A549 (cell line): Measurements from ENCODE around the gene BNC2. TPM values are rescaled to one million over a fixed set of nuclear protein-coding genes. Genes with fewer than 3 reads are reported as not detected.

Experiments
- ATAC-seq, 2 experiments: fragments of 200-7000 bp in 1 of 2; fragments of >200 bp in 1 of 2; cut with Nextera tagmentation in 1 of 2; cut with Tn5 transposase in 1 of 2; 3 replicates each; pipeline versions ENCODE4 v1.8.0 to v1.9.1; 2018 to 2020; ENCODE audit warnings: mild to moderate bottlenecking in 1 of 2, moderate library complexity in 1 of 2
- CTCF ChIA-PET: fragments of 300-600 bp; sonication (Branson Sonifier 250); formaldehyde crosslinking; extraction: SDS; loops from one replicate; lab custom pipeline; 2021; ENCODE audit warnings: antibody characterized with exemption, inconsistent platforms; lab: Yijun Ruan, JAX
- POLR2A ChIA-PET: fragments of 350-600 bp; formaldehyde crosslinking; extraction: SDS; loops from one replicate; lab custom pipeline; 2021; ENCODE audit warnings: antibody characterized with exemption, inconsistent platforms; lab: Yijun Ruan, JAX
- DNase-seq, 2 experiments: peaks; one replicate each; pipeline versions ENCODE4 v3.0.0 to v3.0.0-alpha.2; 2011 to 2016; ENCODE audit warnings: low read depth in 1 of 2, low spot score in 1 of 2
- FAIRE-seq: peaks from 2 replicates; lab custom pipeline; 2011; peaks lifted over from hg19 to GRCh38; lab: Jason Lieb, UNC
- H3K27ac ChIP-seq, 2 experiments: fragments of >200 bp; sonication (Bioruptor Twin); formaldehyde crosslinking; 3 replicates each; pipeline ENCODE4 v1.5.1; 2016 to 2017
- H3K4me1 ChIP-seq: fragments of >200 bp; sonication (Bioruptor Twin); formaldehyde crosslinking; 3 replicates; pipeline ENCODE4 v1.6.1; 2016
- H3K4me2 ChIP-seq: fragments of >200 bp; sonication (Bioruptor Twin); formaldehyde crosslinking; 3 replicates; pipeline ENCODE4 v1.6.1; 2016
- H3K4me3 ChIP-seq: fragments of >200 bp; sonication (Bioruptor Twin); formaldehyde crosslinking; 3 replicates; pipeline ENCODE4 v1.5.1; 2016
- H3K9me3 ChIP-seq: fragments of >200 bp; sonication (Bioruptor Twin); formaldehyde crosslinking; 3 replicates; pipeline ENCODE4 v1.6.1; 2016
- CBX2 ChIP-seq: fragments of 200-600 bp; sonication (generic); IDR thresholded peaks from 2 replicates; pipeline ENCODE4 v1.6.1; 2016; ENCODE audit warnings: low read depth, mild to moderate bottlenecking, borderline replicate concordance
- CEBPB ChIP-seq, 2 experiments: fragments of >200 bp in 1 of 2; sonication (Bioruptor Twin) in 1 of 2; formaldehyde crosslinking in 1 of 2; IDR thresholded peaks; 2 replicates each; pipeline ENCODE4 v1.6.1; 2012 to 2016
- CHD2 ChIP-seq: fragments of 150-350 bp; IDR thresholded peaks from 2 replicates; pipeline ENCODE4 v1.6.1; 2014; ENCODE audit warnings: low read length; ENCODE audit not compliant: partially characterized antibody
- CHD4 ChIP-seq: fragments of 200-600 bp; sonication (generic); IDR thresholded peaks from 2 replicates; pipeline ENCODE4 v1.6.1; 2016; ENCODE audit warnings: antibody characterized with exemption, mild to moderate bottlenecking, borderline replicate concordance
- ELK1 ChIP-seq: fragments of 150-350 bp; IDR thresholded peaks from 2 replicates; pipeline ENCODE4 v1.6.1; 2014; ENCODE audit warnings: low read depth, mild to moderate bottlenecking, low read length
- EP300 ChIP-seq, 2 experiments: fragments of >200 bp; sonication (Bioruptor Twin); formaldehyde crosslinking; IDR thresholded peaks; 2 replicates in 1 of 2; 3 replicates in 1 of 2; pipeline ENCODE4 v1.6.1; 2016 to 2017
- ESRRA ChIP-seq: fragments of 150-350 bp; IDR thresholded peaks from 2 replicates; pipeline ENCODE4 v1.6.1; 2014; ENCODE audit warnings: mild to moderate bottlenecking, low read length, borderline replicate concordance
- FOXS1 ChIP-seq: fragments of 250-450 bp; sonication (Bioruptor Pico); IDR thresholded peaks from 2 replicates; pipeline ENCODE4 v1.5.0; 2020; ENCODE audit warnings: mild to moderate bottlenecking, moderate library complexity
- HDAC2 ChIP-seq: fragments of 200-600 bp; sonication (generic); IDR thresholded peaks from 2 replicates; pipeline ENCODE4 v1.6.1; 2016
- HES2 ChIP-seq: fragments of >200 bp; sonication (Bioruptor Twin); formaldehyde crosslinking; IDR thresholded peaks from 2 replicates; pipeline ENCODE4 v1.6.1; 2016
- HMGXB4 ChIP-seq: fragments of 250-450 bp; sonication (Bioruptor Pico); IDR thresholded peaks from 2 replicates; pipeline ENCODE4 v1.5.0; 2021; ENCODE audit warnings: mild to moderate bottlenecking, moderate library complexity, borderline replicate concordance
- HOXB5 ChIP-seq: fragments of 250-450 bp; sonication (Bioruptor Pico); IDR thresholded peaks from 2 replicates; pipeline ENCODE4 v1.5.0; 2020; ENCODE audit warnings: mild to moderate bottlenecking, moderate library complexity
- JUN ChIP-seq, 2 experiments: fragments of >200 bp; sonication (Bioruptor Twin); formaldehyde crosslinking; IDR thresholded peaks; 2 replicates in 1 of 2; 3 replicates in 1 of 2; pipeline ENCODE4 v1.6.1; 2016 to 2017
- KDM1A ChIP-seq: fragments of 200-600 bp; sonication (generic); IDR thresholded peaks from 2 replicates; pipeline ENCODE4 v1.6.1; 2016; ENCODE audit warnings: low read depth, mild to moderate bottlenecking
- MAX ChIP-seq: IDR thresholded peaks from 2 replicates; pipeline ENCODE4 v1.6.1; 2012
- NFE2L2 ChIP-seq: fragments of 150-350 bp; conservative IDR thresholded peaks from 2 replicates; pipeline ENCODE4 v1.6.1; 2014; ENCODE audit warnings: low read length
- PHF8 ChIP-seq: fragments of 200-600 bp; sonication (generic); IDR thresholded peaks from 2 replicates; pipeline ENCODE4 v1.6.1; 2016; ENCODE audit warnings: low read depth, mild to moderate bottlenecking, antibody characterized with exemption, moderate library complexity, borderline replicate concordance
- POLR2AphosphoS2 ChIP-seq: conservative IDR thresholded peaks from 2 replicates; pipeline ENCODE4 v1.6.1; 2012; ENCODE audit warnings: low read length, improper control_type of control experiment, inconsistent platforms
- RCOR1 ChIP-seq: fragments of 150-350 bp; IDR thresholded peaks from 2 replicates; pipeline ENCODE4 v1.6.1; 2014; ENCODE audit warnings: antibody characterized with exemption, low read length, low read depth
- RNF2 ChIP-seq: fragments of 200-600 bp; sonication (generic); IDR thresholded peaks from 2 replicates; pipeline ENCODE4 v1.6.1; 2016; ENCODE audit warnings: low read depth, mild to moderate bottlenecking, antibody characterized with exemption, moderate library complexity, borderline replicate concordance
- TFCP2L1 ChIP-seq: fragments of 250-450 bp; sonication (Bioruptor Pico); IDR thresholded peaks from 2 replicates; pipeline ENCODE4 v1.5.0; 2021; ENCODE audit warnings: mild to moderate bottlenecking
- TP53 ChIP-seq: fragments of 250-450 bp; sonication (Bioruptor Pico); IDR thresholded peaks from 2 replicates; pipeline ENCODE4 v1.5.0; 2021; ENCODE audit warnings: mild to moderate bottlenecking, moderate library complexity
- USF2 ChIP-seq: fragments of 450-650 bp; IDR thresholded peaks from 2 replicates; pipeline ENCODE4 v1.6.1; 2014; ENCODE audit warnings: antibody characterized with exemption
- ZFP36 ChIP-seq: fragments of 450-650 bp; IDR thresholded peaks from 2 replicates; pipeline ENCODE4 v1.6.1; 2014; ENCODE audit warnings: borderline replicate concordance; ENCODE audit not compliant: partially characterized antibody
- ZSCAN20 ChIP-seq: fragments of 250-450 bp; sonication (Bioruptor Pico); IDR thresholded peaks from 2 replicates; pipeline ENCODE4 v1.8.0; 2022; ENCODE audit warnings: mild to moderate bottlenecking, moderate library complexity
- WGBS: methylation state at CpG from one replicate; pipeline ENCODE4 v1.1.6; 2017; ENCODE audit errors: missing lambda C conversion rate; 5-methylcytosine and 5-hydroxymethylcytosine counted together
- polyA plus RNA-seq, 4 experiments: library from polyadenylated mRNA; depleted of rRNA in 3 of 4; stranded (reverse); fragments of >200 nt; fragmentation: RNase III in 1 of 4; extraction: RNeasy Plus Mini Kit Qiagen cat#74134 plus additional on column Dnase treatment in 1 of 4; gene quantifications; 2 replicates in 3 of 4; 3 replicates in 1 of 4; pipeline ENCODE4 v1.2.3, GENCODE V29; 2011 to 2017

Gene BNC2
- polyA plus RNA-seq, 2 of the 4 experiments (the other 2 are of a cell fraction) = 6.2 to 7.5 TPM

GRCh38 chr9:16421532-16421931 lies 448.9 kb downstream of the BNC2 start:
- FAIRE-seq (no peak), DNase-seq (no peak), ATAC-seq (no peak)
- no peaks in the 10 kb centered on the region for H3K9me3 ChIP-seq
- WGBS = 83% methylated on average over 7 of the region's 7 CpGs
- peaks cover 25% of the 10 kb centered on the region for H3K4me1 ChIP-seq
- H3K4me3 ChIP-seq = no peak overlapping the region
- H3K4me2 ChIP-seq = no peak overlapping the region
- ChIA-PET POLR2A (no interaction called here), CTCF (interaction anchor here (1.3 kb wide), 1 partner anchor 11 kb away, joined by 3 read pairs; no protein-coding TSS in a partner anchor)
- TF ChIP-seq TFCP2L1 = no peak
- no peak for TF ChIP-seq CHD2
- no peak for TF ChIP-seq CBX2
- no peak for TF ChIP-seq HMGXB4 (CRISPR knock-in tag)
- no peak for TF ChIP-seq USF2
- TF ChIP-seq NFE2L2 = no peak
- TF ChIP-seq KDM1A = no peak
- no peak for TF ChIP-seq RNF2
- no peak for TF ChIP-seq CHD4
- no peak for TF ChIP-seq PHF8
- TF ChIP-seq JUN (IDR thresholded peaks at IDR 0.05) = no peak
- no peak for TF ChIP-seq POLR2AphosphoS2
- TF ChIP-seq CEBPB (IDR thresholded peaks at IDR 0.05) = no peak
- TF ChIP-seq ZSCAN20 (CRISPR knock-in tag) = no peak
- no peak for TF ChIP-seq ELK1
- peak overlapping the region in 1 of 2 experiments; percentile 1; a peak in 1 of 6 replicates for H3K27ac ChIP-seq

GRCh38 chr9:16419124-16419523 lies 451.3 kb downstream of the BNC2 start:
- no peak for ATAC-seq
- H3K4me2 ChIP-seq = no peak overlapping the region
- TF ChIP-seq HOXB5 (CRISPR knock-in tag) = no peak
- TF ChIP-seq TP53 (CRISPR knock-in tag) = no peak
- no peak for TF ChIP-seq RCOR1
- no peak for TF ChIP-seq ESRRA
- TF ChIP-seq HDAC2 = no peak
- TF ChIP-seq MAX = no peak
- no peak for TF ChIP-seq EP300 (IDR thresholded peaks at IDR 0.05)
- no peak for TF ChIP-seq FOXS1 (CRISPR knock-in tag)
- no peak for TF ChIP-seq ZFP36
- TF ChIP-seq CHD2 = no peak
- TF ChIP-seq HES2 = no peak
- TF ChIP-seq, all 56 proteins: peak for 0
- DNase-seq (no peak), FAIRE-seq (no peak)
- whole genome bisulfite sequencing = 92% methylated on average over 12 of the region's 12 CpGs
- Histone ChIP-seq H3K9me3 (no peaks in the 10 kb centered on the region), H3K4me3 (no peak overlapping the region), H3K27ac (peak overlapping the region in 1 of 2 experiments; percentile 7; a peak in 1 of 6 replicates), H3K4me1 (peaks cover 40% of the 10 kb centered on the region)
- ChIA-PET POLR2A (no interaction called here), CTCF (no interaction called here)
